Measurements from ENCODE around the gene ACLY.
"Not testable (repeated sequence)": the region's sequence is repeated elsewhere in the genome, so short reads cannot be mapped to it uniquely, and the experiment has no call there.

Gene ACLY

DNA sequence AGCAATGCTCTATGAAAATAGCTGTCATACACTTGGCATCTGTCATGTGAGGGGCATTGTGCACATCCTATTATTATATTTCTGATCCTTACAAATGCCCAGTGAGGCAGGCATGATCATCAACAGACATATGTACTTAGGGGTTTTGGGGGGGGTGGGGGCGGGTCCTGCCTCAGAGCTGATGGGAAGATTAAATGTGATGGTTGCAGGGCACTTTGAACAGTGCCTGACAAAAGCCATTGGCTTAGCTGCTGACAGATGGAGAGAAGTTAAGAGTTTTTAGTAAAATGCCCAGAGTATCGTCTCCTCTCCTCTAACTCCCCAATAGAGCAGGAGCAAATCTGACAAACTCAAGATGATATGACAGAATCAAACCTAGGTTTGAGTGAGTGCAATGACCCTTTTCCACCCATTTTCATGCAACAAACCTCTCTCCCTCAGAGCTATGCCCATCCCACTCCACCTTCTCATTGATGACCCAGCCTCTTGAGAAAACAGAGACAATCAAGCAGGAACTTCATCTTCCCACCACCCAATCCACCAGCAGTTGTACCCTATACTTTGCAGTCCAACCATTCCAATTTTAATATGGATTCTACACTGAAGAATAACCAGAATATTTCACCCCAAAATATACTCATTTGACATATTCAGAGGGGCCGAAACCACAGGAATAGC lies 58.4 kb downstream of the ACLY start:
- no peaks in the 10 kb centered on the region for H3K9me3 ChIP-seq
- no peaks in the 10 kb centered on the region for H3K27me3 ChIP-seq
- H3K27ac ChIP-seq: no peak overlapping the region
- H3K4me3 ChIP-seq (ENCODE audit: low read depth in 1 of 2, low read length in 1 of 2): no peak overlapping the region
- H3K36me3 ChIP-seq: no peaks in the 10 kb centered on the region
- TF ChIP-seq, protein P1, sequence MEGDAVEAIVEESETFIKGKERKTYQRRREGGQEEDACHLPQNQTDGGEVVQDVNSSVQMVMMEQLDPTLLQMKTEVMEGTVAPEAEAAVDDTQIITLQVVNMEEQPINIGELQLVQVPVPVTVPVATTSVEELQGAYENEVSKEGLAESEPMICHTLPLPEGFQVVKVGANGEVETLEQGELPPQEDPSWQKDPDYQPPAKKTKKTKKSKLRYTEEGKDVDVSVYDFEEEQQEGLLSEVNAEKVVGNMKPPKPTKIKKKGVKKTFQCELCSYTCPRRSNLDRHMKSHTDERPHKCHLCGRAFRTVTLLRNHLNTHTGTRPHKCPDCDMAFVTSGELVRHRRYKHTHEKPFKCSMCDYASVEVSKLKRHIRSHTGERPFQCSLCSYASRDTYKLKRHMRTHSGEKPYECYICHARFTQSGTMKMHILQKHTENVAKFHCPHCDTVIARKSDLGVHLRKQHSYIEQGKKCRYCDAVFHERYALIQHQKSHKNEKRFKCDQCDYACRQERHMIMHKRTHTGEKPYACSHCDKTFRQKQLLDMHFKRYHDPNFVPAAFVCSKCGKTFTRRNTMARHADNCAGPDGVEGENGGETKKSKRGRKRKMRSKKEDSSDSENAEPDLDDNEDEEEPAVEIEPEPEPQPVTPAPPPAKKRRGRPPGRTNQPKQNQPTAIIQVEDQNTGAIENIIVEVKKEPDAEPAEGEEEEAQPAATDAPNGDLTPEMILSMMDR (IDR thresholded peaks at IDR 0.05): no peak
- peaks cover 17% of the 10 kb centered on the region in 2 experiments for H3K4me1 ChIP-seq (ENCODE audit: control insufficient read depth in 1 of 2, insufficient read depth in 1 of 2, low read depth in 1 of 2, low read length in 1 of 2)

GRCh38 chr17:41851382-41851781 lies 67.4 kb downstream of the ACLY start:
- H3K27ac ChIP-seq; H3K4me1 ChIP-seq (ENCODE audit: control insufficient read depth in 1 of 2, insufficient read depth in 1 of 2, low read depth in 1 of 2, low read length in 1 of 2); H3K4me3 ChIP-seq (ENCODE audit: low read depth in 1 of 2, low read length in 1 of 2); H3K27me3 ChIP-seq; H3K9me3 ChIP-seq: not testable (repeated sequence)
- peaks cover 28% of the 10 kb centered on the region for H3K36me3 ChIP-seq

- H3K4me3 ChIP-seq (ENCODE audit: low read depth in 1 of 2, low read length in 1 of 2): no peak overlapping the region
- H3K4me1 ChIP-seq (ENCODE audit: control insufficient read depth in 1 of 2, insufficient read depth in 1 of 2, low read depth in 1 of 2, low read length in 1 of 2): no peaks in the 10 kb centered on the region
- no peak overlapping the region for H3K27ac ChIP-seq
- no peaks in the 10 kb centered on the region for H3K27me3 ChIP-seq
- TF ChIP-seq, protein P1 (IDR thresholded peaks at IDR 0.05): no peak
- H3K36me3 ChIP-seq: peaks cover 21% of the 10 kb centered on the region
- no peaks in the 10 kb centered on the region for H3K9me3 ChIP-seq
Observed at GRCh38 chr17:41849251-41849990, 69.3 kb downstream of the ACLY start.

GRCh38 chr17:41848788-41849187 lies 70.0 kb downstream of the ACLY start:
- H3K4me3 ChIP-seq (ENCODE audit: low read depth in 1 of 2, low read length in 1 of 2): no peak overlapping the region
- no peaks in the 10 kb centered on the region for H3K9me3 ChIP-seq
- peaks cover 14% of the 10 kb centered on the region for H3K36me3 ChIP-seq
- H3K4me1 ChIP-seq (ENCODE audit: control insufficient read depth in 1 of 2, insufficient read depth in 1 of 2, low read depth in 1 of 2, low read length in 1 of 2): no peaks in the 10 kb centered on the region
- H3K27ac ChIP-seq: no peak overlapping the region
- TF ChIP-seq, protein P1 (IDR thresholded peaks at IDR 0.05): no peak
- no peaks in the 10 kb centered on the region for H3K27me3 ChIP-seq

DNA sequence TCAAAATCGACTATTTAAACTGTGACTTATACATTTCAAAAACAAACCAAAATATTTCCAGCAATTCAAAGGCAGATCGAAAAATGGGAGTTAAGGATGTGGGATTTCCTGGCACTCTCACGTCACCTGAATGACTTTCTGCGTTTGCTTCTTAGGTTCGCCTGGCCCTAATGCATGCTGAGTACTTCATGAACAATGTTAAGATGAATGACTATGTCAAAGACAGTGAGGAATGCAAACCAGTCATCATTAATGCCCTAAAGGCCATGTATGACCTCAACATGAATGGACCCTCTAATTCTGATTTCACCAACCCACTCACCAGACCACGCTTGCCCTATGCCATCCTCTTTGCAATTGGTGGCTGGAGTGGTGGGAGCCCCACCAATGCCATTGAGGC lies 73.8 kb downstream of the ACLY start:
- Histone ChIP-seq H3K4me1 (ENCODE audit: control insufficient read depth in 1 of 2, insufficient read depth in 1 of 2, low read depth in 1 of 2, low read length in 1 of 2) (no peaks in the 10 kb centered on the region), H3K27me3 (peaks cover 17% of the 10 kb centered on the region)

GRCh38 chr17:41840781-41841180 lies 78.0 kb downstream of the ACLY start:
- peaks cover 57% of the 10 kb centered on the region for H3K27me3 ChIP-seq
- not testable (repeated sequence) for H3K4me1 ChIP-seq (ENCODE audit: control insufficient read depth in 1 of 2, insufficient read depth in 1 of 2, low read depth in 1 of 2, low read length in 1 of 2); H3K36me3 ChIP-seq; H3K9me3 ChIP-seq; H3K27ac ChIP-seq; H3K4me3 ChIP-seq (ENCODE audit: low read depth in 1 of 2, low read length in 1 of 2)

More for the DNA sequence above, 73.8 kb downstream of the ACLY start:
- H3K27ac ChIP-seq: no peak overlapping the region
- TF ChIP-seq, protein P1 (IDR thresholded peaks at IDR 0.05): no peak
- peaks cover 5% of the 10 kb centered on the region for H3K36me3 ChIP-seq
- H3K4me3 ChIP-seq (ENCODE audit: low read depth in 1 of 2, low read length in 1 of 2): no peak overlapping the region
- no peaks in the 10 kb centered on the region for H3K9me3 ChIP-seq

DNA sequence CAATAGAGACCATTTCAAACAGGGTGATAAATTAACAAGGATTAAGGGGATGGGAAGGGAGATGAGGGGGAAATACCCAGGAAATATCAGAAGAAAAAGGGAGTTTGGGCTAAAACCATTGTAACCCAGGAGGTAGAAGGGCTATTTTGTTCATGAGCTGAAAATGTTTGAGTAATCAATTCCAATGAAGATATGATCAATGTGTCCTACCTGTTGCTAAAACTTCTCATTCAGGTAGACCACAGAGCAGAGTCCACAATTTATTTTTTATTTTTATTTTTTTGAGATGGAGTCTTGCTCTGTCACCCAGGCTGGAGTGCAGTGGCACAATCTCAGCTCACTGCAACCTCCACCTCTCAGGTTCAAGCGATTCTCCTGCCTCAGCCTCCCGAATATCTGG lies 79.3 kb downstream of the ACLY start:
- H3K36me3 ChIP-seq; H3K4me3 ChIP-seq (ENCODE audit: low read depth in 1 of 2, low read length in 1 of 2); H3K9me3 ChIP-seq; H3K27ac ChIP-seq: not testable (repeated sequence)
- H3K27me3 ChIP-seq: peaks cover 70% of the 10 kb centered on the region
- H3K4me1 ChIP-seq (ENCODE audit: control insufficient read depth in 1 of 2, insufficient read depth in 1 of 2, low read depth in 1 of 2, low read length in 1 of 2): peaks cover 3 to 12% of the 10 kb centered on the region in 2 experiments
